Stomach (tissue), 4 donors: ENCODE results near the gene FBXO45.

ENCODE experiments used
- CTCF ChIP-seq, 7 experiments: fragments of 450-650 bp in 4 of 7; fragments of 200-600 bp in 3 of 7; sonication (generic) in 3 of 7; IDR thresholded peaks; one replicate each; pipeline ENCODE4 v1.5.1; 2016 to 2019; ENCODE audit warnings: antibody characterized with exemption in 7 of 7, control low read depth in 2 of 7, mild to moderate bottlenecking in 1 of 7
- POLR2A ChIP-seq, 4 donors: fragments of 450-650 bp; IDR thresholded peaks; one replicate each; pipeline ENCODE4 v1.6.1; 2016; ENCODE audit warnings: antibody characterized with exemption in 4 of 4, control low read depth in 2 of 4, mild to moderate bottlenecking in 1 of 4, moderate library complexity in 1 of 4
- POLR2AphosphoS5 ChIP-seq, 3 donors: sonication (generic); formaldehyde crosslinking; IDR thresholded peaks; one replicate each; pipeline ENCODE4 v1.6.1; 2016; ENCODE audit warnings: antibody characterized with exemption in 3 of 3

- no peak for TF ChIP-seq CTCF (IDR thresholded peaks at IDR 0.05)
- TF ChIP-seq POLR2A (IDR thresholded peaks at IDR 0.05), result no peak
- TF ChIP-seq POLR2AphosphoS5 (IDR thresholded peaks at IDR 0.05), result no peak
These were observed 14.9 kb upstream of the FBXO45 start for GRCh38 chr3:196553551-196553950.
